Activated T-cell treated with anti-CD3 and anti-CD28 coated beads, Interleukin-2, amount 50 U/mL, for 4 hours (primary cell): Measurements from ENCODE around the gene MBP. TPM values are rescaled to one million over a fixed set of nuclear protein-coding genes. Genes with fewer than 3 reads are reported as not detected.
"Not testable (repeated sequence)": the region's sequence is repeated elsewhere in the genome, so short reads cannot be mapped to it uniquely, and the experiment has no call there.

ENCODE experiments used
- ATAC-seq, 2 donors: fragments of 200-7000 bp; cut with Tn5 transposase; one replicate each; pipeline ENCODE4 v1.10.0; 2021
- DNase-seq: peaks from one replicate; pipeline ENCODE4 v3.0.0-alpha.2; 2020
- H3K27me3 Mint-ChIP-seq: one replicate; pipeline ENCODE4 v1.8.0; 2021; ENCODE audit warnings: low read depth, mixed read lengths
- H3K36me3 Mint-ChIP-seq: one replicate; pipeline ENCODE4 v1.8.0; 2022; ENCODE audit warnings: mixed read lengths; ENCODE audit not compliant: insufficient read depth
- H3K4me1 Mint-ChIP-seq: one replicate; pipeline ENCODE4 v1.8.0; 2021; ENCODE audit warnings: low read depth, mixed read lengths
- H3K4me3 Mint-ChIP-seq: one replicate; pipeline ENCODE4 v1.8.0; 2021; ENCODE audit warnings: mild to moderate bottlenecking, moderate library complexity, mixed read lengths
- H3K9me3 Mint-ChIP-seq: one replicate; pipeline ENCODE4 v1.8.0; 2021; ENCODE audit warnings: mixed read lengths
- total RNA-seq, 3 donors: library from RNA; stranded (reverse); gene quantifications; one replicate each; pipeline ENCODE4 v1.2.1, GENCODE V29; 2021

Gene MBP
- total RNA-seq, 3 donors from 2014 or later, result 28.1 to 32.9 (median 32.3) TPM

GRCh38 chr18:76993573-76993972 lies 139.0 kb downstream of the MBP start:
- ATAC-seq, result no peak
- H3K4me3 Mint-ChIP-seq, result no peak overlapping the region
- no peaks in the 10 kb centered on the region for H3K9me3 Mint-ChIP-seq
- DNase-seq, result no peak
- H3K4me1 Mint-ChIP-seq, result no peaks in the 10 kb centered on the region
- no peaks in the 10 kb centered on the region for H3K27me3 Mint-ChIP-seq
- H3K36me3 Mint-ChIP-seq, result peaks cover 5% of the 10 kb centered on the region

DNA sequence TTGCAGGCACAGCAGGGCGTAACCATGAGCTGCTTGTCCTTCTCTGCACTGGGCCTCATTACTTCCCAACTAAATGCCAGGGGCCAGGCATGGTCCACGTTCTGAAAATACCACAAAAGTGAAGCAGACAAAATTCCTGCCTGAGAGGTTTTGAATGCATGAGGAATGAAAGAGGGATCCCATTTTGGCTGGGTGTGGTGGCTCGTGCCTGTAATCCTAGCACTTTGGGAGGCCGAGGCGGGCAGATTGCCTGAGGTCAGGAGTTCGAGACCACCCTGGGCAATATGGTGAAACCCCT lies 139.5 kb downstream of the MBP start:
- ATAC-seq (no peak), DNase-seq (no peak)
- Mint-ChIP-seq H3K27me3 (no peaks in the 10 kb centered on the region), H3K4me3 (no peak overlapping the region), H3K36me3 (peaks cover 5% of the 10 kb centered on the region), H3K4me1 (no peaks in the 10 kb centered on the region), H3K9me3 (no peaks in the 10 kb centered on the region)

DNA sequence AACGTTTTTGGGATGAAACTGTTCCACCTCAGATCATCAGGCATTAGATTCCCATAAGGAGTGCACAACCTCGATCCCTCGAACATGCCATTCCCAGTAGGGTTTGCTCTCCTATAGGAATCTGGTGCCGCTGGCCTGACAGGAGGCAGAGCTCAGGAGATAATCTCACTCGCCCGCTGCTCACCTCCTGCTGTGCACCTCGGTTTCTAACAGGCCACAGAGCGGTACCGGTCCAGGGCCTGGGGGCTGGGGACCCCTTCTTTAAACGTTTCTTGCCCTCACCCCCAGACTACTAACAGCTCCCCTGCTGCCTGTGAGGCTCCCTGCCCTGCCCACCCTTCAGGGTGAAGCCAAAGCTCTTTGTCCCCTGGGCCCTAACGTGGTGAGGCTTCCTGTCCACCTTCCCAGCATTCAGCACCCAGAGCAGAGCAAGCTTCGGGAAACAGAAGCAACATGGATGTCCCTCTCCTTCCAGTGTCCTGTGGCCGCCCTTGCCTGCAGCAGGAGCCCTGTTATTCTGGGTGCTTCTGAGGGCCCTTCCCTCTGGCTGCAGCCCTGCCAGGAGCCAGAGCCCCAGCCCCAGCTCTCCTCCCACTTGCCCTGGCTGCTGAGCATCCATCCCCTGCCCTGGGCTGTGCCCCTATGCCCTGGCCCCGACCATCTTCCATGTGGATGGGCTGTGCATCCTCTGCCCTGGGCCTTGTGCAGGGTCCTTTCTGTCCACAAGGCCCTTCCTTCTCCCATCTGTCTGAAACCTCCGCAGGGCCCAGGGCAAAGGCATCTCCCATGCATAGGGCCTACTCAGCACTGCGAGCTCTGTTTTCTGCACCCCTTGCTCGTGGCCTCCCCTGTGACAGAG lies 140.1 kb downstream of the MBP start:
- H3K4me3 Mint-ChIP-seq, result no peak overlapping the region
- no peak for ATAC-seq
- H3K9me3 Mint-ChIP-seq, result no peaks in the 10 kb centered on the region

GRCh38 chr18:76991021-76991688 lies 141.4 kb downstream of the MBP start:
- Mint-ChIP-seq H3K9me3 (no peaks in the 10 kb centered on the region), H3K36me3 (peaks cover 5% of the 10 kb centered on the region), H3K4me3 (no peak overlapping the region), H3K4me1 (no peaks in the 10 kb centered on the region), H3K27me3 (no peaks in the 10 kb centered on the region)
- ATAC-seq, result no peak
- no peak for DNase-seq

More for the DNA sequence above, 140.1 kb downstream of the MBP start:
- no peaks in the 10 kb centered on the region for H3K27me3 Mint-ChIP-seq
- no peak for DNase-seq
- no peaks in the 10 kb centered on the region for H3K4me1 Mint-ChIP-seq
- H3K36me3 Mint-ChIP-seq, result peaks cover 5% of the 10 kb centered on the region

DNA sequence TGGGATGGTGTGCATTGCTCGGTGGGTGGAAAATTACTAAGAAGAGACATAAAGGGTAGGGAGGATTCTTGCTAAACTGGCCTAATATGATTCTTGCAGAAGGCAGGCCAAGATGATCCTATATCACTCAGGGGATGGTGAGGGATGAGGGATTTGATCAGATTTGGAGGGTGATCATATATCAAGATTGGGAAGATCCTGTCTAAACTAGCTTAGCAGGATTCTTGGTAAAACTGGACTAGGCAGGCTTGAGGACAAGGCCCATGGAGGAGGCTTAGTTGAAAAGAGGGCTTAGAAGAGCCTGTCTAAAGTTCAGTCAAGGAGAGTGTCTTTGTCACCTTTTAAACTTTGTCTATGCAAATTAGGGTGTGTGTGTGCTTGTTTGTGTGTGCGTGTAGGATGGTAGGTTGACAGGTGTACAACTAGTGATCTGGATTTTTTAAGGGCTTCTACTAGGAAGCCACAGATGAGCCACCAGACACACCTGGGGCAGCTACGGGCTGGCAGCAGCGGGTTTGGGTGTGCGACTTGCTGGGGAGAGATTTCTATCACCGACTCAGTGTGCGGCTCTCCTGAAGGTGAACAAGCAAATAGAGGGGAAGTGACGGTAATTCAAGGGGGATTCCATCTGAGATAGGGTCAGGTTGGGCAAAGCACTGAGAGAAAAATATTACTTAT lies 142.1 kb downstream of the MBP start:
- not testable (repeated sequence) for H3K27me3 Mint-ChIP-seq, ATAC-seq, H3K9me3 Mint-ChIP-seq, H3K4me1 Mint-ChIP-seq, H3K36me3 Mint-ChIP-seq, H3K4me3 Mint-ChIP-seq, DNase-seq

GRCh38 chr18:76989647-76990190 lies 142.9 kb downstream of the MBP start:
- no peak for DNase-seq
- no peak for ATAC-seq
- Mint-ChIP-seq H3K4me3 (no peak overlapping the region), H3K36me3 (no peaks in the 10 kb centered on the region), H3K27me3 (no peaks in the 10 kb centered on the region), H3K4me1 (no peaks in the 10 kb centered on the region), H3K9me3 (no peaks in the 10 kb centered on the region)

DNA sequence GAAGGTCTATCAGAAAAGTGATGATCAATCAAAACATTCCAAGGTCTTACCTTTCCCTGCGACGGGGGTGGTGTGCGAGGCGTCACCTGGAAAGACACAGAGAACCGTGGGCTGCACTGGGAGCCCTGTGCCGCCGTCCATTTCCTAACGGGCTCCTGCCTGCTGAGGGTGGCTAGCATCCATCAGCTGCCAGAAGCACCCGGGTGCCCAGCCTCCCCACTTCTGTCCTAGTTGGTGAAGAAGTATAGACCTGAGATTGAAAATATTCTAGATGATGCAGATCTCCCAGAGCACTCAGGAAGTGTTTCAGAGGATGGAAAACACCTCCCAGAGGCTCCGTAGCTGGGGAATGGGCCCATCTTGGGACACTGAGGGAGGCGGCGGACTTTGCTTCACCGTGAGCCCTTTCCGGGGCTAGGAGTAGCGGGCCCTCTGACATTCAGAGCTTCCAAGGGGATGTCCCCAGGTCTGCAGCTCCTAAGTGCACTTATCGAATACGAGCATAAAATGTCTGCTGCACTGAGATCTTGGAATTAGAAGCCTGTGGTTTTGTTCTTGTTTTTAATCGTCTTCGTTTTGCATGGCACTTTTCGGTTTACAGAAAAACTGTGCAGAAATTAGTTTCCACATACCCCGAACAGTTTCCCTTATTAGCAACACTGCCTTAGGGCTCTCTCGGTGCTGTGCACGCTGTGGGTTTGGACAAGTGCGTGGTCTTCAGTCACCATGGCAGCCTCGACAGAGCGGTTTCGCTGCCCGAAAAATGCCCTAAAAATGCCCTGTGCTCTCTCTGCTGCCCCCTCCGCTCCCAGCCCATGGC lies 143.5 kb downstream of the MBP start:
- H3K27me3 Mint-ChIP-seq, result no peaks in the 10 kb centered on the region
- H3K36me3 Mint-ChIP-seq, result no peaks in the 10 kb centered on the region
- no peaks in the 10 kb centered on the region for H3K9me3 Mint-ChIP-seq
- no peak for ATAC-seq
- DNase-seq, result no peak
- H3K4me3 Mint-ChIP-seq, result no peak overlapping the region
- H3K4me1 Mint-ChIP-seq, result no peaks in the 10 kb centered on the region

- H3K4me3 Mint-ChIP-seq, result no peak overlapping the region
- H3K4me1 Mint-ChIP-seq, result peaks cover 5% of the 10 kb centered on the region
- no peak for DNase-seq
- no peaks in the 10 kb centered on the region for H3K27me3 Mint-ChIP-seq
- H3K36me3 Mint-ChIP-seq, result no peaks in the 10 kb centered on the region
- no peak for ATAC-seq
- no peaks in the 10 kb centered on the region for H3K9me3 Mint-ChIP-seq
Observed at GRCh38 chr18:76988031-76988826, 144.4 kb downstream of the MBP start.

- no peak for ATAC-seq
- Mint-ChIP-seq H3K36me3 (no peaks in the 10 kb centered on the region), H3K9me3 (no peaks in the 10 kb centered on the region), H3K4me1 (peaks cover 8% of the 10 kb centered on the region), H3K27me3 (no peaks in the 10 kb centered on the region), H3K4me3 (no peak overlapping the region)
- no peak for DNase-seq
Observed at GRCh38 chr18:76986406-76986805, 146.2 kb downstream of the MBP start.

DNA sequence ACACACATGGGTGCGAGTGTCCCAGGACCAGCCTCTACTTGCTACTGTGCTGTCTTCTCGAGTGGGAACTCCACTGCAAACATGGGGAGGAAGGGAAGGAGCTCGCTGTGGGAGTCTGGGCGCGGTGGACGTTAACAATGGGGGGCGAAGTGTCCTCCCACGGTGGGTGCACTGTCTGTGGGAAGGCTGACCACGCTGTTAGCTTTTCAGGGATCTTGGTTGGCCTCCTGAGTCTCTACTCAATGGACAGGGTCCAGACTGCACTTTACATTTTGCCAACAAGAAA lies 146.7 kb downstream of the MBP start:
- H3K9me3 Mint-ChIP-seq, result no peaks in the 10 kb centered on the region
- H3K4me1 Mint-ChIP-seq, result peaks cover 8% of the 10 kb centered on the region
- no peaks in the 10 kb centered on the region for H3K27me3 Mint-ChIP-seq
- H3K36me3 Mint-ChIP-seq, result no peaks in the 10 kb centered on the region
- ATAC-seq (no peak), DNase-seq (no peak)
- H3K4me3 Mint-ChIP-seq, result no peak overlapping the region

GRCh38 chr18:76985156-76985950 lies 147.2 kb downstream of the MBP start:
- ATAC-seq, result no peak
- Mint-ChIP-seq H3K27me3 (no peaks in the 10 kb centered on the region), H3K9me3 (no peaks in the 10 kb centered on the region), H3K36me3 (no peaks in the 10 kb centered on the region), H3K4me1 (peaks cover 8% of the 10 kb centered on the region), H3K4me3 (no peak overlapping the region)
- DNase-seq, result no peak

DNA sequence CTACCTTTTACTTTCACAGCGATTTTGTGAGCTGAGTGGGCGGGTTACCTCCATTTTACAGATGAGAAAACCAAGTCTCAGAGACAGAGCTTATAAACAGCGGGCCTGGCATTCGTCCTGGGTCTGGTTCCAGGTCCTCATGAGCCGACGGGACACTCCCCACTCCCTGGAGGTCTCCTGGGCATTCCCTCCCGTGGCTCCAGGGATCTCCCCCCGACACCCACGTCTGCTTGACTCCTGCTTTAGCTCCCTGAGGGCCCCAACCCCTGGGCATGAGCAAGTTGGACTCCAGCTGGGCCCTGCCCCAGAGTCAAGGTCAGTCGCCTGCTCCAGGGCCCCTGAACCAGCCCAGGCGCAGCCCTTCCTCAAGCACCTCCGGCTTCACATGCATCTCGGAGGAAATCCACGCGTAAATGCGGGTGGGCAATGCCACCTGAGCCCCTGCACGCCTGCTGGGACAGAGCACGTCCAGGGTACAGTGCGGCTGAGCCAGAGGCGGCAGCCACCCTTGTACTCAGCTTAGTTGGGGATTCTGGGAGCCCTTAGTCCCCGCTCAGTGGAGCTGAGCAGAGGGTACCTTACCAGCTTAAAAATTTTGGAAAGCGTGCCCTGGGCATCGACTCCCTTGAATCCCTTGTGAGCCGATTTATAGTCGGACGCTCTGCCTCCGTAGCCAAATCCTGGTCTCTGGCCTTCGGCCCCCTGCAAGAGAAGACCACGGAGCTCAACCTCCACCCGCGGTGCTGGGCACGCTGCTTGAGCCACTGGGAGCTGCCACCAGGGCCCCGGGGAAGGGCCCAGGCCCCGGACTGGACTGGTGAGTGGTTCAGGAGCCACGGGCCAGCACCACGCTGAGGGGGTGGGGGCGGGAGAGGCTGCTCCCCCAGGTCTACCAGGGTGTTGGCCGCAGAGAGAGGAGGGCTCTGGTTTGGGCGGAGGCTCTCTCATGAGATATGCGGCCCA lies 148.1 kb downstream of the MBP start:
- Mint-ChIP-seq H3K4me1 (peaks cover 8% of the 10 kb centered on the region), H3K27me3 (no peaks in the 10 kb centered on the region), H3K36me3 (no peaks in the 10 kb centered on the region), H3K4me3 (no peak overlapping the region), H3K9me3 (no peaks in the 10 kb centered on the region)
- DNase-seq (no peak), ATAC-seq (no peak)
